ENCODE results near the gene GLIPR1. TPM values are rescaled to one million over a fixed set of nuclear protein-coding genes. Genes with fewer than 3 reads are reported as not detected.

The GLIPR1 gene
- 10 to 100 TPM in 2 of 4 donors, 1 to 10 TPM in 2; 1.4 to 47.0 (median 7.2) TPM for total RNA-seq

GRCh38 chr12:75480469-75480949 is at the start of gene GLIPR1:
Gene GLIPR1, plus strand, starts transcription at chr12:75480755. Its CDS starts 126 bp downstream, at chr12:75480881.
- peak within 1 kb of the TSS; percentile 41 to 49 (median 45) for H3K4me3 ChIP-seq
- peak in 2 of 3 donors; percentile 79 to 87 for DNase-seq
- TF ChIP-seq POLR2A (IDR thresholded peaks at IDR 0.05) (peak; percentile 56 to 62), CTCF (IDR thresholded peaks at IDR 0.05) (no peak)
- H3K4me1 ChIP-seq: peaks cover 0 to 19% (median 7%) of the 10 kb centered on the region in 4 donors
- no peaks in the 10 kb centered on the region for H3K36me3 ChIP-seq
- peak within 1 kb of the TSS; percentile 75 to 80 (median 78) for H3K27ac ChIP-seq
- no peaks in the 10 kb centered on the region for H3K9me3 ChIP-seq
- no peaks in the 10 kb centered on the region for H3K27me3 ChIP-seq

GRCh38 chr12:75432924-75433323 is 47.6 kb upstream of the GLIPR1 start:
- no peak for DNase-seq
- no peaks in the 10 kb centered on the region for H3K36me3 ChIP-seq
- H3K4me1 ChIP-seq: no peaks in the 10 kb centered on the region
- peaks cover 0 to 6% (median 2%) of the 10 kb centered on the region in 4 donors for H3K9me3 ChIP-seq
- no peak overlapping the region for H3K4me3 ChIP-seq
- H3K27ac ChIP-seq: no peak overlapping the region
- no peak for TF ChIP-seq POLR2A (IDR thresholded peaks at IDR 0.05)
- TF ChIP-seq CTCF (IDR thresholded peaks at IDR 0.05): no peak
- H3K27me3 ChIP-seq: no peaks in the 10 kb centered on the region

- Histone ChIP-seq H3K4me3 (no peak overlapping the region), H3K27me3 (no peaks in the 10 kb centered on the region), H3K9me3 (no peaks in the 10 kb centered on the region), H3K27ac (no peak overlapping the region), H3K4me1 (no peaks in the 10 kb centered on the region), H3K36me3 (no peaks in the 10 kb centered on the region)
- TF ChIP-seq CTCF (IDR thresholded peaks at IDR 0.05) (peak in 4 of 6 experiments; percentile 19 to 36 (median 30)), POLR2A (IDR thresholded peaks at IDR 0.05) (no peak)
- no peak for DNase-seq
Measured at GRCh38 chr12:75437564-75437963, 43.0 kb upstream of the GLIPR1 start.

- Histone ChIP-seq H3K4me1 (no peaks in the 10 kb centered on the region), H3K27ac (no peak overlapping the region), H3K4me3 (no peak overlapping the region), H3K27me3 (no peaks in the 10 kb centered on the region), H3K36me3 (no peaks in the 10 kb centered on the region), H3K9me3 (no peaks in the 10 kb centered on the region)
- no peak for TF ChIP-seq CTCF (IDR thresholded peaks at IDR 0.05)
- no peak for TF ChIP-seq POLR2A (IDR thresholded peaks at IDR 0.05)
- no peak for DNase-seq
Measured at GRCh38 chr12:75438059-75438754, 42.3 kb upstream of the GLIPR1 start.

GRCh38 chr12:75439048-75439447 is 41.5 kb upstream of the GLIPR1 start:
- Histone ChIP-seq H3K4me1 (no peaks in the 10 kb centered on the region), H3K27ac (no peak overlapping the region), H3K9me3 (no peaks in the 10 kb centered on the region), H3K36me3 (no peaks in the 10 kb centered on the region), H3K27me3 (no peaks in the 10 kb centered on the region), H3K4me3 (no peak overlapping the region)
- TF ChIP-seq POLR2A (IDR thresholded peaks at IDR 0.05): no peak
- TF ChIP-seq CTCF (IDR thresholded peaks at IDR 0.05): no peak
- no peak for DNase-seq
